ENCODE results near the gene FGFR3.
"Not testable (repeated sequence)": the region's sequence is repeated elsewhere in the genome, so short reads cannot be mapped to it uniquely, and the experiment has no call there.

Gene FGFR3

DNA sequence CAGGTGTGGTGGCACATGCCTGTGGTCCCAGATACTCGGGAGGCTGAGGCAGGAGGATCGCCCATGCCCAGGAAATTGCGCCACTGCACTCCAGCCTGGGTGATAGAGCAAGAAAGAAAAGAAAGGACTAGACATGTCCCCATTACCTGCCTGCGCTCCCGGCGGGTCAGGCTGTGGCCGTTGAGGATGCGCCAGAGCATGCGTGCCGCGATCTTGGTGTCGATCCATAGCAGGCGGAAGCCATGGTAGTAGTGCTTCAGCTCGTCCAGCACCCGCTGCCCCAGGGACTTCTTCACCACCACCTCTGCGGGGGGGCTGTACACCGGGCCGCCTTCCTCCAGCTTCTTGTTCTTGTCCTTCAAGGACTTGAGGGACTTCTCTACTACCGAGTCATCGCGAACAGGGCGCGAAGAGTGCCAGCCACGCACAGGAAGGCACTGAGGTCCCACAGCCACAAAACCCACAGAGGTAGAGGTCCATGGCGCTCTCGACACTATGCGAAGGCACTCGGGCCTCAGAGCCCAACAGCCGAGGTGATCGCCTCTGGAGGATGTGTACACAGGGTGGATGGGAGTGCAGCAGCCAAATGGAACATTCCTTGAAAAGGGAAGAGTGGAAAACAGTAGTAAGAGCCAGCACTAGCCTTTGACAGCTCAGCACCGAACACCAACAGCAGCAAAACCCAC, 48.3 kb downstream of the FGFR3 start:
- DNase-seq (ENCODE audit: low read depth in 2 of 2), result no peak

GRCh38 chr4:1841887-1842210, 48.8 kb downstream of the FGFR3 start:
- no peak for DNase-seq (ENCODE audit: low read depth in 2 of 2)

DNA sequence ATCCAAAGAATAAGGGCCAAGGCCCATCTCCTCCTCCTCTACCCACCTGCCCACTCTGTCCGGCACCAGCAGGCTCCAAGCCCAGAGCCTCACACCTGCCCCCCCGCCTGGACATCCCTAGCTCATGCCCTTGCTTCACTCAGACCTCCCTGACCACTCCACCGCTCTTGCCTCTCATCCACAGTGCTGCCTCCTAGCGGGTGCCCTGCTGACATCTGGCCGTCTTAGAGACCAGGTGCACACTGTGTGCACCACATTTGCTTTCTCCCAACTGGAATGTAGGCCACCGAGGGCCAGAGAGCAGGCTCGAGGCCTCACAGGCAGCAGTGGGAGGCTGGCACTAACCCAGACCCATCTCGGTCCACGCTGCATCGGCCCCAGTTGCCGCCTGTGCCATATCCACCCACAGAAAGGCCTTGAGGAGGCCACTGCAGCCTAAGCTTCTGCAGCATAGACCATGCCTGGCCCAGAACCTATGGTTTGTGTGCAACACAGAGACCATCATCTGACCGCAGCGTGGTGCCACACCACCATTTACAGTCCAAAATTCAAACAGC, 49.3 kb downstream of the FGFR3 start:
- DNase-seq (ENCODE audit: low read depth in 2 of 2), result no peak

DNA sequence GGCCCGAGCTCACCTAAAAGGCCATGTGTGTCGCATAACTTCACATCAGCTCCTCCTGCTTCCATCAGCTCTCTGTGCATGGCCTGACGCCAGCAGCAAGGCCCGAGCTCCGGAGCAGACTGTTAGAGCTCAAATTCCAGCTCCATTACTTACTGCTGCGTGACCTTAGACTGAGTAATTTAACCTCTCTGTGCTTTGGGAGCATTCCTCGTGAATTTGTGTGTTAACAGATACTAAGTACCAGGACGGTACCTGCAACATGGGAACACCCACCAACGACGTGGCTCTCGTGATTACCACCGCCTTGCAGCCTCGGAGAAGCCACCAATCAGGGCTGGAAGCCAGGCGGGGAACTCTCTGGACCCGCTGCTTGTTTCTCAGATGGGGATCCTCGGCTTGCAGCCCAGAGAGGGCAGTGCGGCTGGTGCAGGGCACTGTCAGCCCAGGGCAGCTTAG, 49.9 kb downstream of the FGFR3 start:
- DNase-seq (ENCODE audit: low read depth in 2 of 2), result no peak

DNA sequence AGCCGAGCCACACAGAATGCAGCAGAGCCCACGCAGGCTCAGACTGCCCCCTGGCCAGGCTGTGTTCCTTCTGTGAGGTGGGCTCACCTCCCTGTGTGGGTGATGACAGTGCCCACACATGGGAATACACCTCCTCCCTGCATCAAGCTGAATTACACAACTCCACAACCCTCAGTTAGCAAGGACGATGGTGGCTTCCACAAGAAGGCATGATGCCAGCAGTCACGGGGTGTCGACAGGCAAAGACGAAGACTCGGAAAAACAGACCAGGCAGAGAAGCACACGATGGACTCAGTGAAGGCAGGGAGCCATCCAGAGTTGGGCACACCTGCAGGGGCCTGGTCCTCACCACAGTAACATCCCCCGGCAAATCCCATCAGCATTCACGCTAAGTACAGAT, 50.8 kb downstream of the FGFR3 start:
- DNase-seq (ENCODE audit: low read depth in 2 of 2), result no peak

DNA sequence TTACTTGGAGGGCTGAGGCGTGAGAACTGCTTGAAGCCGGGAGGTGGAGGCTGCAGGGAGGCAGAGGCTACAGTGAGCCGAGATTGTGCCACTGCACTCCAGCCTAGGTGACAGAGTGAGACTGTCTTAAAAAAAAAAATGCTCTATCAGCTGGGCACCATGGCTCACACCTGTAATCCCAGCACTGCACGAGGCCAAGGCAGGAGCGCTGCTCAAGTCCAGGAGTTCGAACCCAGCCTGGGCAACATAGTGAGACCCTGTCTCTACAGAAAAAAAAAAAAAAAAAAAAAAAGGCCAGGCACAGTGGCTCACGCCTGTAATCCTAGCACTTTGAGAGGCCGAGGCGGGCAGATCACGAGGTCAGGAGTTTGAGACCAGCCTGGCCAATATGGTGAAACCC, 51.5 kb downstream of the FGFR3 start:
- DNase-seq (ENCODE audit: low read depth in 2 of 2), result not testable (repeated sequence)

- DNase-seq (ENCODE audit: low read depth in 2 of 2), result no peak
These were observed 53.5 kb downstream of the FGFR3 start for GRCh38 chr4:1846580-1846979.

GRCh38 chr4:1850276-1850675, 57.2 kb downstream of the FGFR3 start:
- no peak for DNase-seq (ENCODE audit: low read depth in 2 of 2)

GRCh38 chr4:1851160-1851559, 58.1 kb downstream of the FGFR3 start:
- no peak for DNase-seq (ENCODE audit: low read depth in 2 of 2)

DNA sequence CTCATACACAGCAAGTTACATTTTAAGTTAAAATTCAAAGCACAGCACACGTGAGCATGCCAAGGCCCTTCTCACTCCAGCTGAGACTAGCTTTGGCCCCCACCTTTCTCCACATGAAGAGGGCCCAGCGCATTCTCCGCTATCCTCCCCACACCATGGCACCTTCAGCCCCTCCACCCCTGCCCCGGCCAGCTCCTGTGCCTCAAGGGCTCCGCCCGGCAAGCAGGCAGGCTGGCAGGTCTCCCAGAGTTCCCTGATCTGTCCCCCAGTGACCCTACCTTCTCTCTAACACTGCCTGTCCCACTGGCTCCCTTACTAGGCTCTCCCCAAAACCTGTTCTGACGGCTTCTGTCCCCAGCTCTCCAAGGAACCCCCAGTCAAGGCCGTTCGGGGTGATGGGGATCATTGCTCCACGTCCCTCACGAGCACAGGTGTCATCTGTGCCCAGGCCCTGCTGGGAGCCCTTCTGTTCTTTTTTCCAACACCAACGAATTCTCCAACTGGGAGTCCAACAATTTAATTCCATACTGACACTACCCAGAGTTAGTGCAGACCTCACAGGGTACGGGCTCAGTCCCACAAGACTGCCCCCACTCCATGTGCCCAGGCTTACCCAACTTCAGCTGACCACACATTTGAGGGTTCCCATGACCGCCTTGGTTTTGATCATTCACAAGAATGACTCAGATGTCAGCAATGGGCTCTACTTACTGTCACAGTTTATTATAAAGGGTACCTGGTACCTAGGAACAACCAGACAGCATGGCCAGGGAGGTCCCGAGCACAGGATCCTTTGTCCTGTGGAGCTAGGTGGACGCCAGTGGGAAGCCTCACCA, 58.7 kb downstream of the FGFR3 start:
- no peak for DNase-seq (ENCODE audit: low read depth in 2 of 2)

DNA sequence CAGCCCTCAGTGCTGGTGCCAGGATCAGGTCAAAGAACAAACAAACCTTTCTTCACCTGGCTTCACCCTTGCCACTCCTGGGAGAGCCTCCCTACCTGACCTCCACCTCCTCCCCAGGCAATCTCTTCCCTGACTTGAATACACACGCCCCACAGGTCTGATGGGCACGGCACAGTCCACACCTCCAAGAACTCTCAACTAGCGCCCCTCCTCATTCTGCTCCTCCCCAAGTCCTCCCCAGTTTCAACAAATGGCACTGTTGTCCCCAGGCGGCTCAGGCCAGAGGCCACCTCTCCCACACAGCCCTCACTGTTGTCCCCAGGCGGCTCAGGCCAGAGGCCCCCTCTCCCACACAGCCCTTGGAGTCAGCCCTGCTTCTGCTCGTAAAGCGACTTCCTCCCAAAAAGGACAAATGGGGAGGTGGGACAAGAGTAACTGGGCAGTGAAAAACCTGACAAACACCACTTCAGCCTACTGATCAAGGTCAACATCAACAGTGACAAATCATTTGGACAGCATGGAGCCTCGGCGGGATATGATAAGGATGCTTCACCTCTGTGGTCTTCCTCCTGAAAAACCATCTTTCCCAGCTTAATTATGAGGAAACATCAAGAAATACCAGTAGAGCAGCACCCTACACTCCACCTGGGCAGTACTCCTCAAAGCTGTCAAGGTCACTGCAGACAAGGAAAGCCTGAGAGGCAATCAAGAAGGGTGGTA, 60.0 kb downstream of the FGFR3 start:
- no peak for DNase-seq (ENCODE audit: low read depth in 2 of 2)

DNA sequence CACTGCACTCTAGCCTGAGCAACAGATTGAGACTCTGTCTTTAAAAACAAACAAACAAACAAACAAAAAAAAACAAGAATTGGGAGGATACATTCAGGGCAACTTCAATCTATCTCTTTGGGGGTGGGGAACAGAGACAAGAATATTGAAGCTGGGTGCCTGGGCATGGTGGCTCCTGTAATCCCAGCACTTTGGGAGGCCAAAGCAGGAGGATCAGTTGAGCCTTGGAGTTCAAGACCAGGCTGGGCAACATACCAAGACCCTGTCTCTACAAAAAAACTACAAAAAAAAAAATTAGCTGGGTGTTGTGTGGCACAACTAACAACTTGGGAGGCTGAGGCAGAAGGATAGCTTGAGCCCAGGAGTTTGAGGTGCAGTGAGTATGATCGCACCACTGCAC, 61.7 kb downstream of the FGFR3 start:
- no peak for DNase-seq (ENCODE audit: low read depth in 2 of 2)

DNA sequence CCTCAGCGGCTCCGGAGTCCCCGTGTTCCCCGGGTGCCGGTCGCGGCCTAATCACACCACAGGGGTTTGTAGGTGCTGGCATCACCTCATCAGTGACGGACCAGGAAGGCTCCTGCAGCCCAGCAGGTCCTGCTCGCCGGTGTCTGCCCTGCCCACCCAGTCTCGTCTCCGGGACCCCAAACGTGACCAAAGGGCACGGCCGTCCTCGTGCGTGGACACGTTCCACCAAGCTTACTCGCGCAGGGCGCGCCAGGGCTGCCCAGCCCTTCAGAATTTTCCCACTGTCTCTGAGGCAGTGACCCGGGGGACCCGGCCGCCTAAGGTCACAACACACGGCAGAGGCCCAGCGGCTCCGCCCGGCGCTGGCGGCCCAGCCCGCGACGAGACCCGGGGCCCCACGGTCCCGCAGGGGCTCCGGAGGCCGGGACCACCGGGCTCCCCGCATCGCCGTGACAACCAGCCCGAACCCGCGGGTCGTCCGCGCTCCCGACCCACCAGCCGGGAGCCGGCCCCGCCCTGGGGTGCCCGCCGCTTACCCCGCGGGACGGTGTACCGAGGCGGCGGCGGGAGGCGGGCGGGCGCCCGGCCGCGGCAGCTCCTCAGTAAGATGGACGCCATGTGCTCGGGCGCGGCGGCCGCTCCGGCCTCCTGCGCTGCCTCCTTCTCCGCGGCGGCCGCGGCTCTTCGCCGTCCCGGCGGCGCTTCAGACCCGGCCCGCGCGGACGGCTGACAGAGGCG, 62.4 kb downstream of the FGFR3 start:
- no peak for DNase-seq (ENCODE audit: low read depth in 2 of 2)

DNA sequence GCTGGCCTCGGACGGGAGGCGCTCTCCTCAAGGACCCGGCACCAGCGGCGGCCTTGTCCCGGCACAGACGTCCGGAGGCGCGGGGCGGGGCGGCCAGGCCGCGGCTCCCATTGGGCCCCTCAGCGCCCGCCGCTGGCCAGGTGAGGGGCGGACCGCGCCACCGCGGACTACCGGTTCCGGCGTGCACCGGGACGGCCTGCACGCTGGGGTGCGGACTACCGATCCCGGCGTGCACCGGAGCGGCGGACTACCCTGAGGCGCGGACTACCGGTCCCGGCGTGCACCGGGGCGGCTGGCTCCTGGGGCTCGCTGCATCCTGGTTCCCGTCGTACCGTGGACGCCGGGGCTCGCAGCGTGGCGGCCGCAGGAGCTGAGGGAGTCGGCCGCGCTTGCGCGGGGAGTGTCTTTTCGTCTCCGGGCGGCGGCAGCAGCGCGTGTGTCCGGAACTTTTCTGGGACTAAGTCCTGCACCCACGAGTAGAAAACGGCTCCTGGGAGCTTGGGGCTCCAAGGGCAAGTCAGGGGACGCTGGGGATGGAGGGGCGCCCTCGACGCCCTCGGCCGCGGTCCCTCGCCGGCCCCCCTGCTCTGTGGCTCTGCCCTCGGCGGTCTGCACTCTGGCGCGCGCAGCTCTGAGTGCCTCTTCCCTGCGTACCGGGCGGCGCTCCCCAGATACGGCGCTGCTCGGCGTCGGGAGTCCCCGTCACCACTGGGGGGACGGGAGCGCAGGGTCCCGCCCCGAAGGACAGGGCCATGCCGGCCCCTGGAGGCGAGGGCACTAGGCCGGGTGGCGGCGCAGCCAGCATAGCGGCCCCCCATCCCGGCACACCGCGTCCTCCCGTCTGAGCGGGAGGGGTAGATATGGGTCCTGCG, 63.2 kb downstream of the FGFR3 start, which contains the start of gene LETM1:
Gene LETM1, minus strand, starts transcription at position 86 of the 872 bp plus-strand sequence. CDS start 206 bp downstream, outside the sequence.
- peak; percentile 92 to 95 for DNase-seq (ENCODE audit: low read depth in 2 of 2)

GRCh38 chr4:1856943-1857699, 64.0 kb downstream of the FGFR3 start:
- DNase-seq (ENCODE audit: low read depth in 2 of 2), result no peak

DNA sequence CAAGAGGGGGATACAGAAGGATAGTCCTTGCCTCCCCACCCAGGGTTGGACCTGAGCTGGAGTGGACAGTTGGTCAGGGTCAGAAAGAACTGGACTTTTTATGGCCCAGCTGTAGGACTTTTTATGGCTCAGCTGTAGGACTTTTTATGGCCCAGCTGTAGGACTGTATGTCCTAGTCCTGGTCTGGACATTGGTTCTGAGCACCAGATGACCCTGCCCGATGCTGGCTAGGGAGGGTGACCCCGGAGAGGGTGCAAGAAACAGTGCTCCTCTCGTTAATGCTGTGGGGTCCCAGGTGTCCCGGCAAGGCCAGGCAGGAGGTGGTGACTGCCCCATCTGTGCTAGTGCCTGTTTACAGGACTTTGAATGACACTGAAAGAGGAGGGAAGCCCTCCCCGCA, 64.8 kb downstream of the FGFR3 start:
- DNase-seq (ENCODE audit: low read depth in 2 of 2), result no peak
